Fibroblast of the conjunctiva (primary cell): ENCODE results near the gene GJA9.

Experiments used
- DNase-seq: peaks from one replicate; pipeline ENCODE4 v3.0.0-alpha.2; 2010; ENCODE audit warnings: low read depth

Gene GJA9

DNA sequence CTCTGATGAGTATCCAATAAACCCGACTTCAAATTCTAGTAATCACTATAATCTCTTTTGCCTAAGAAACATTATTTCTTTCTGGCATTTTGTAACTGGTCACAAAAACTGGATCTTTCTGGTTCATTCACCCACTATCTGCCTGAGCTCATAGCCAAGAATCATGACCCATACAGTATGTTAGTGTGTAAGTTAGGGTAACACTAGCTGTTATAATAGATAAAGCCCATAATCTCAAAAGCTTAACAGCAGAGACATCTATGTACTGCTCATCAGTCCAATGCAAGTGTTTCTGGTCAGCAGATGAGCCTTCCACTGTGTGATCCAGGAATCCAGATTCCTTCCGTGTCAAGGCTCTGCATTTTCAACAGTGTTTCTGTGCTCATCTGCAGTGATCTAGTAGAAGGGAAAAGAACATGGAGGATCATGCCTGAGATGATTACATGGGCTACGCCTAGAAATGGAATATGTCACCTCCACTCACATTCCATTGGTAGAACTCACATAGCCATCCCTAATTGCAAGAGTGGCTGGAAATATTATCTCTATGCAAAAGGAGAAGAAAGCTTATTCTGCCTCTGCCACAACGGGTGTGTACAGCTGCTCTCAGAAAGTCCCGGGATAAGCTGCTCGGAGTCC, 49.5 kb downstream of the GJA9 start:
- DNase-seq = no peak

DNA sequence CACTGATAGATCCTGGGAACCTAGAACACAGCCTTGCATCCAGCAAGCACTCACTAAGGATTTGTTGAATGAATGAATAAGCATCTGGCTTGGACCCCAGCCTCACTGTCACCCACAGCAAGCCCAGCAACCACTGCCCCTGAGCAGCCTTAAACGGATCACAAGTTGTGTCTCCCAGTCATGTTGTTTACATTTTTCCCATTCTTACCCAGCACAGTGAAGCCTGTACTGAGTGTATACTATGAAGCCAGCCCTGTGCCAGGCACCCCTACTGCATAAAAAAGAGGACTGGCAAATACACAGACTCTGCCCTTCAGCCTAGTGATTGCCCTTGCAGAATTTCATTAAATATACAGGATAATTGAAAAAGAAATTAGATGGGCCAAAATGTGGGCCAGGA, 52.0 kb downstream of the GJA9 start:
- DNase-seq = no peak

DNA sequence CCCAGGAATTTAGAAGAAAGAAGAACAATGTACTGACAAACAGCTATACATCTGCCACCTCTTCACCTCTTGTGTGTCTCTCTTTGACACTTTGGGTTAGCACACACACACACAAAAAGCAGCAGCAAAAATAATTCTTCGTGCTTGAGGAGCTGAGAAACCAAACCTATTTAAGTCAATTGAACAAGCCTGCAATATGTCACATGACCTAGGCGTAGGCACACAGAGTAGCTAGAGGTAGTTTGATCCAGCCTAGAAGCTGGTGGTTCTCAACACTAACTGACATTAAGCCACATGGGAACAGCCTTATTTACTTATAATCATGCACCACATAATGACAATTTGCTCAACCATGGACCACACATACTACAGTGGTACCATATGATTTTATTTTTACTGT, 54.1 kb downstream of the GJA9 start:
- no peak for DNase-seq

DNA sequence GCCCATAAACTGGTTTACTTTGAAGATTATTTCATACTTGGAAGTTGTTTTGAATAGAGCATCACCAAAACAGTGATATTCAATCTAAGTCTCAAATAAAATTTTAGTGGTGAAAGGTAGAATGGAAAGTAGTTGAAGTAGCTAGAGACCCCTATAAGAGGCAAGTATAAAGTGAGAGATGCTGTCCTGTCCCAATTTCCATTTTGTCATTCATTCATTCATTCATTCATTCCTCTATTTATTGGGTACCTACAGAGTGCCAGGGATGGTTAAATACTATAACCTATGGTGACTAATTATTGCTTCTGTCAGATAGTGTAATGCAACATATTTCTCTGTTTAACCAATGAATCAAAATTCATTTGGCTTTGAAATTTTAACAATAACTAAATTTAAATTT, 54.5 kb downstream of the GJA9 start:
- no peak for DNase-seq

DNA sequence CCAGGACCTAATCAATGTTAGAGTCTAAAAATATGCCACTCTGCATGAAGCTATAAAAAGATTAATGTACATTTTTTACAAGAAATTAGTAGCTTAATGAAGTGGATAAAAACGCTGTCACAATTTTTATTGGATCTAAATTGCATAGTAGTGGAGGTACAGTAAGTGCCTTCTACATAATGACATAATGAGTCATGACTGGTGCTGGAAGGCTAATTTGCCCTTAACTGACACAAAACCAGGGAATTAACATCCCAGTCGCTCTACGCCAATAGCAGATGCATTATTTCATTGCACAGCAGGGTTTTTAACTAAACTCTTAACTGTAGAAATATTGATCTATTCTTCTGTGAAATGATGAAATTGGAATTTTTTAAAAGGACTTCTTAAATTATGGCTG, 55.1 kb downstream of the GJA9 start:
- DNase-seq = no peak
